Astrocyte of the hippocampus (primary cell): Measurements from ENCODE around the gene MGMT.

Source experiments
- DNase-seq: peaks from one replicate; pipeline ENCODE4 v3.0.0; 2011; ENCODE audit warnings: low read depth, low spot score

Gene MGMT

GRCh38 chr10:129730272-129730992 is 263.4 kb downstream of the MGMT start:
- no peak for DNase-seq

- no peak for DNase-seq
Observed at GRCh38 chr10:129730993-129731325, 263.9 kb downstream of the MGMT start.

GRCh38 chr10:129740532-129741279 is 273.7 kb downstream of the MGMT start:
- DNase-seq: no peak

- no peak for DNase-seq
Observed at GRCh38 chr10:129741280-129741977, 274.4 kb downstream of the MGMT start.

- DNase-seq: no peak
Observed at GRCh38 chr10:129741978-129742741, 275.1 kb downstream of the MGMT start.

GRCh38 chr10:129742742-129743550 is 275.9 kb downstream of the MGMT start:
- DNase-seq: no peak

GRCh38 chr10:129743738-129744133 is 276.7 kb downstream of the MGMT start:
- DNase-seq: no peak

- no peak for DNase-seq
Observed at GRCh38 chr10:129744134-129745111, 277.4 kb downstream of the MGMT start.

- DNase-seq: no peak
Observed at GRCh38 chr10:129745186-129745750, 278.2 kb downstream of the MGMT start.

- DNase-seq: no peak
Observed at GRCh38 chr10:129754211-129755050, 287.4 kb downstream of the MGMT start.

GRCh38 chr10:129755158-129755591 is 288.1 kb downstream of the MGMT start:
- DNase-seq: no peak

GRCh38 chr10:129755621-129756020 is 288.6 kb downstream of the MGMT start:
- DNase-seq: no peak

GRCh38 chr10:129756912-129757901 is 290.2 kb downstream of the MGMT start:
- DNase-seq: peak; percentile 75

GRCh38 chr10:129758207-129759021 is 291.4 kb downstream of the MGMT start:
- peak; percentile 58 for DNase-seq

GRCh38 chr10:129759214-129760002 is 292.4 kb downstream of the MGMT start:
- no peak for DNase-seq

GRCh38 chr10:129760003-129760315 is 292.9 kb downstream of the MGMT start:
- no peak for DNase-seq
